Measurements from ENCODE around the gene GAS2L1. TPM values are rescaled to one million over a fixed set of nuclear protein-coding genes. Genes with fewer than 3 reads are reported as not detected.

The GAS2L1 gene
- total and polyA plus RNA-seq, 2 donors (not counting 1 experiment from before 2014, with no cell fraction given), result 0.25 TPM; not detected in 1

GRCh38 chr22:29328566-29329500 is 22.4 kb downstream of the GAS2L1 start:
- ChIA-PET CTCF (no interaction called here), POLR2A (no interaction called here)
- Mint-ChIP-seq H3K27me3 (no peaks in the 10 kb centered on the region), H3K27ac (no peak overlapping the region), H3K9me3 (ENCODE audit: insufficient read depth) (no peaks in the 10 kb centered on the region), H3K4me3 (no peak overlapping the region), H3K4me1 (no peaks in the 10 kb centered on the region)
- Histone ChIP-seq H3K9me3 (ENCODE audit: control extremely low read depth in 1 of 3, control insufficient read depth in 2 of 3, insufficient read depth in 1 of 3, low read length in 2 of 3) (no peaks in the 10 kb centered on the region), H3K79me2 (ENCODE audit: control insufficient read depth, insufficient read depth, low read length) (no peaks in the 10 kb centered on the region), H3K27me3 (replicated peaks in 1 of 4; ENCODE audit: control extremely low read depth in 1 of 4, control insufficient read depth in 3 of 4, insufficient read depth in 4 of 4, low read length in 3 of 4) (no peaks in the 10 kb centered on the region), H3K4me2 (replicated peaks; ENCODE audit: low read depth, low read length, poor library complexity, severe bottlenecking) (no peak overlapping the region), H3K9ac (ENCODE audit: low read length) (no peak overlapping the region), H3K27ac (ENCODE audit: low read length in 2 of 2) (no peak overlapping the region), H4K20me1 (ENCODE audit: control insufficient read depth, insufficient read depth, low read length, poor library complexity, severe bottlenecking) (peaks cover 37% of the 10 kb centered on the region), H2AFZ (ENCODE audit: insufficient read depth, low read depth, low read length, poor library complexity, severe bottlenecking) (no peak overlapping the region), H3K36me3 (replicated peaks in 1 of 2; ENCODE audit: control extremely low read depth in 1 of 2, control insufficient read depth in 1 of 2, extremely low read depth in 1 of 2, insufficient read depth in 2 of 2, low read length in 1 of 2) (peaks cover 0 to 61% of the 10 kb centered on the region in 2 experiments), H3K4me3 (ENCODE audit: control extremely low read depth in 1 of 5, extremely low read depth in 1 of 5, insufficient read depth in 1 of 5, low read depth in 2 of 5, low read length in 4 of 5) (no peak overlapping the region), H3K4me1 (ENCODE audit: control insufficient read depth in 2 of 2, insufficient read depth in 2 of 2, low read length in 2 of 2) (no peaks in the 10 kb centered on the region)
- intact Hi-C loops (cut with micrococcal nuclease), result no loop called here
- ATAC-seq (ENCODE audit: low read depth) (no peak), DNase-seq (no peak)
- 96% methylated on average over 33 of the region's 34 CpGs for WGBS (ENCODE audit: insufficient coverage)
- no peak for TF ChIP-seq EZH2 (IDR thresholded peaks at IDR 0.05; ENCODE audit: borderline replicate concordance, insufficient read depth, low read depth, low read length, poor library complexity, severe bottlenecking)
- TF ChIP-seq CTCF (IDR thresholded peaks at IDR 0.05), result no peak

DNA sequence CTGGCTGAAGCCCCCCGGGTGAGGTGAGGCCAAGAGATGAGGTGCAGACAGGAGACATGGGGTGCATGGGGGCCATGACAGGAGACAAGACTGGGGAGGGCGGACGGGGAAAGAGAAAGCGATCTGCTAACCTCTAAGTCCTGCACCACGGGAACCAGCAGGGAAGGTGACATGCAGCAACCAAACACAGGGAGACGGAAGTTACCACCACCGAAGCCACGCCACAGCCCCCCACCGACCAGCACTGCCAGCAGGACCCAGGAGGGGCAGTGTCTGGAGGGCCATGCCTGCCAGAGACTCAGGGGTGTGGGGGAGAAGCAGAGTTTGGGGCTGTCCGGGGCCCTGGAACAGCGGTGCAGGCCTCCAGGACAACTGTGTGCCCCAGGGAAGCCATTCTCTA is 23.1 kb downstream of the GAS2L1 start:
- intact Hi-C loops (cut with micrococcal nuclease), result no loop called here
- POLR2A ChIA-PET, result no interaction called here

More for the DNA sequence above, 23.1 kb downstream of the GAS2L1 start:
- Mint-ChIP-seq H3K4me1 (no peaks in the 10 kb centered on the region), H3K27ac (no peak overlapping the region), H3K27me3 (no peaks in the 10 kb centered on the region), H3K9me3 (ENCODE audit: insufficient read depth) (no peaks in the 10 kb centered on the region), H3K4me3 (no peak overlapping the region)
- 96% methylated on average over 10 of the region's 11 CpGs for WGBS (ENCODE audit: insufficient coverage)
- H3K27me3 ChIP-seq (replicated peaks in 1 of 4; ENCODE audit: control extremely low read depth in 1 of 4, control insufficient read depth in 3 of 4, insufficient read depth in 4 of 4, low read length in 3 of 4), result no peaks in the 10 kb centered on the region
- H2AFZ ChIP-seq (ENCODE audit: insufficient read depth, low read depth, low read length, poor library complexity, severe bottlenecking), result no peak overlapping the region
- no peak overlapping the region for H3K4me2 ChIP-seq (replicated peaks; ENCODE audit: low read depth, low read length, poor library complexity, severe bottlenecking)
- ATAC-seq (ENCODE audit: low read depth), result no peak
- no peaks in the 10 kb centered on the region for H3K4me1 ChIP-seq (ENCODE audit: control insufficient read depth in 2 of 2, insufficient read depth in 2 of 2, low read length in 2 of 2)
- H3K36me3 ChIP-seq (replicated peaks in 1 of 2; ENCODE audit: control extremely low read depth in 1 of 2, control insufficient read depth in 1 of 2, extremely low read depth in 1 of 2, insufficient read depth in 2 of 2, low read length in 1 of 2), result peaks cover 0 to 69% of the 10 kb centered on the region in 2 experiments
- H3K79me2 ChIP-seq (ENCODE audit: control insufficient read depth, insufficient read depth, low read length), result no peaks in the 10 kb centered on the region
- peaks cover 39% of the 10 kb centered on the region for H4K20me1 ChIP-seq (ENCODE audit: control insufficient read depth, insufficient read depth, low read length, poor library complexity, severe bottlenecking)
- TF ChIP-seq EZH2 (IDR thresholded peaks at IDR 0.05; ENCODE audit: borderline replicate concordance, insufficient read depth, low read depth, low read length, poor library complexity, severe bottlenecking) (no peak), CTCF (IDR thresholded peaks at IDR 0.05) (no peak)
- no peak overlapping the region for H3K9ac ChIP-seq (ENCODE audit: low read length)
- no peak overlapping the region for H3K4me3 ChIP-seq (ENCODE audit: control extremely low read depth in 1 of 5, extremely low read depth in 1 of 5, insufficient read depth in 1 of 5, low read depth in 2 of 5, low read length in 4 of 5)
- no peak for DNase-seq
- CTCF ChIA-PET, result no interaction called here
- H3K9me3 ChIP-seq (ENCODE audit: control extremely low read depth in 1 of 3, control insufficient read depth in 2 of 3, insufficient read depth in 1 of 3, low read length in 2 of 3), result no peaks in the 10 kb centered on the region
- no peak overlapping the region for H3K27ac ChIP-seq (ENCODE audit: low read length in 2 of 2)

Data from B cell (primary cell).